NCI-H1436 treated with DMSO at 0.1 percent for 48 hours (cell line): Measurements from ENCODE around the gene CHCHD10.

Experiments used
- DNase-seq: peaks from one replicate; lab custom pipeline; 2025; lab: John Stamatoyannopoulos, UW

Gene CHCHD10

GRCh38 chr22:23767673-23768548, at the start of gene CHCHD10:
Gene CHCHD10 (minus strand): TSS chr22:23767972. CDS start chr22:23767874, 98 bp downstream.
- no peak for DNase-seq

GRCh38 chr22:23817146-23817545, 49.4 kb upstream of the CHCHD10 start:
- no peak for DNase-seq

DNA sequence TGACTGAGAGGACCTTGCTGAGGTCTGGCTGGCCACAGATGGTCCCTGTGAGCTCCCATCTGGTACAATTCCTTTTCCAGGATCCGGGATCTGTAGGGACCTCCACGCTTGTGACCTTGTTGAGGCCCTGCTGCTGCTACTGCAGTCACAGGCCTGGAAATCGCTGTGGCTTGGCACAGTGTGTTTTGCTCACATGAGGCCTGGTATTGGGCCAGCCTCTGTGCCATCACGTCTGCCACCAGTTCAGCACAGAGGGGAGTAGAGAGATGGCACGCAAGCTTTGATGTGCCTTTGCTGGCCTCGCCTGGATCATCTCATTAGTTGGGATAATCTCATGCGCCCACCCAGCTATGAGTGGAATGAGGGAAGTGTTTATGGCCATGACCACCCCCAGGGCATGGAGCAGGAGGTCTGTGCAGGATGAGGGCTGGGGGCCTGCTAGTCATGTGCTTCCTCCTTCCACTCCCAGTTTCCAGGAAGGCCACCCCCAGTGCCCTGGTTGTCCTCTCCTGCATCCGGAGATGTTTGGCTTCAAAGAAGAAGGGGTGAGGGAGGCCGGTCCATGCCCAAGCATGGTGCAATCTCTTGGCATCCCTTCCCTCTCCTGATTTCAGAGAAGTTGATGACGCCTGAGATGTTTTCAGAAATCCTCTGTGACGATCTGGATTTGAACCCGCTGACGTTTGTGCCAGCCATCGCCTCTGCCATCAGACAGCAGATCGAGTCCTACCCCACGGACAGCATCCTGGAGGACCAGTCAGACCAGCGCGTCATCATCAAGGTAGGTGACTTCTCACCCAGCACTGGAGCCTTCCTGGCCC, 48.6 kb upstream of the CHCHD10 start:
- no peak for DNase-seq

GRCh38 chr22:23815541-23816155, 47.9 kb upstream of the CHCHD10 start:
- no peak for DNase-seq

- DNase-seq: no peak
These were observed 44.6 kb upstream of the CHCHD10 start for GRCh38 chr22:23812378-23812777.

DNA sequence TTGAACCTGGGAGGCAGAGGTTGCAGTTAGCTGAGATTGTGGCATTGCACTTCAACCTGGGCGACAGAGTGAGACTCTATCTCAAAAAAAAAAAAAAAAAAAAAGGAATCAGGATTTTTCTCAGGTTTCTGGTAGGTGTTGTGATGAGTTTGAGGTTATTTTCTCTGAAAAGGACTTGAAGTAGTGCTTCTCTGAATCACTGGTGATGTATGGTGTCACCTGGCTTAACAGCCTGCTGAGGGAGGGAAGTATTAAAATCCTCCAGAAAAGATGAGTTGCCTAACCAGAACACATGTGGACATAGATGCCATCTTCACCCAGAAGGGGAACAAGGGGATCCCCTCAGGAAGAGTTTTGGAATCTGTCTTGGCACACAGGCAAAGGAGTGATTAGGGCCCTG, 39.1 kb upstream of the CHCHD10 start:
- DNase-seq: no peak

GRCh38 chr22:23804781-23805291, 37.1 kb upstream of the CHCHD10 start:
- DNase-seq: no peak

DNA sequence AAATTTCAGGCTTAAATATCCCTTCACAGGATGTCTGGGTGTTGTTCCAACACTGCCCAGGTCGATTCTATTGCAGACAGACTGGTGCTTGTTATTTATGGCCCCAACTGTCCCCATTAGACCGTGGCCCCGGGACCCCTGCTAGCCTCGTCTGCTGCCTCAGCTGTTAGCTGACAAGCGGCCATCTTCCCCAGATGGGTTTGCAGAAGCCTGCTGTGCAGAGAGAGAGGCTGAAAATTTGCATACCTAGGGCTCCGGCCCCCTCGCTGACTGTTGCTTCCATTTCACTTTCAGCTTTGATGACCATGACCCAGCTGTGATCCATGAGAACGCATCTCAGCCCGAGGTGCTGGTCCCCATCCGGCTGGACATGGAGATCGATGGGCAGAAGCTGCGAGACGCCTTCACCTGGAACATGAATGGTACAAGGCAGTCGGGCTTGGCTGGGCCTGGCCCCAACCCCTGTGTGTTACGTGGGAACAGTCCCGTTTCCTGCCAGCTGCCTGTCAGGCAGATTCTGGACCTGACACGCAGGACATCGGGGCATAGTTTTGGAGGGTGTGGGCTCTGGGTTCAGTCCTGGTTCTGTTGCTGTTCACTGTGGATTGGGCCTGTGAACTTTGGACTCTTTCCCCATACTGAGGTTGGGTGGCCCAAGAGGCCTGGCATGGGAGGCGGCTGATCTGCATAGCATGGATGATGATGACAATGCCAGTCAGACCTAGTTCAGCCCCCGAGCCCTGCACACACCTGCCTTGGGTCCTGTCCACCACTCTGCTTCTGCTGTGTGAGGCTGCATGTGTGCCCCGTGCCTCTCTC, 35.4 kb upstream of the CHCHD10 start:
- no peak for DNase-seq

DNA sequence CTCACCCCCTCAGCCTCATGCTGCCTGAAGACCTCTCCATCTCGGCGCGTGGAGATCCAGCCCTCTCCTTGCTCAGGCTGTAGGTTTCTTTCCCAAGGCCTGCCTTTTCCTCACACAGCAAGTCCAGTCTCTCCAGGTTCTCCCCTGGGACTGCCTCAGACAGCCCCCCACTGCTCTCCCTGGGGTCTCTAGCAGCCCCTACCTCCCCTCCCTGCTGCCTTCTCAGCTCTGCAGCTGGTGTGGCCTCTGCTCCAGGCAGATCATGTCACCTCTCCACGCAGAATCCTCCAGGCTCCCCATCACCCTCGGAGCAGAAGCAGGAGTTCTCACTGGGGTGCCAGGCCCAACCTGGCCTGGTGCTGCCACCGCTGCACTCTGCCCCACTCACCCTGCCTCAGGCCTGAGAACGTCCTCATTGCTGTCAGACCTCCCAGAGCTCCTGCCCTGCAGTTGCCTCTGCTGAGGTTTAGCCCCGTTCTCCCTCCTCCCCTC, 34.2 kb upstream of the CHCHD10 start:
- DNase-seq: no peak

GRCh38 chr22:23801238-23801821, 33.6 kb upstream of the CHCHD10 start:
- no peak for DNase-seq

- no peak for DNase-seq
These were observed 32.8 kb upstream of the CHCHD10 start for GRCh38 chr22:23800297-23801237.

- DNase-seq: no peak
These were observed 28.7 kb upstream of the CHCHD10 start for GRCh38 chr22:23796461-23796860.

- no peak for DNase-seq
These were observed 25.6 kb upstream of the CHCHD10 start for GRCh38 chr22:23793326-23793725.

DNA sequence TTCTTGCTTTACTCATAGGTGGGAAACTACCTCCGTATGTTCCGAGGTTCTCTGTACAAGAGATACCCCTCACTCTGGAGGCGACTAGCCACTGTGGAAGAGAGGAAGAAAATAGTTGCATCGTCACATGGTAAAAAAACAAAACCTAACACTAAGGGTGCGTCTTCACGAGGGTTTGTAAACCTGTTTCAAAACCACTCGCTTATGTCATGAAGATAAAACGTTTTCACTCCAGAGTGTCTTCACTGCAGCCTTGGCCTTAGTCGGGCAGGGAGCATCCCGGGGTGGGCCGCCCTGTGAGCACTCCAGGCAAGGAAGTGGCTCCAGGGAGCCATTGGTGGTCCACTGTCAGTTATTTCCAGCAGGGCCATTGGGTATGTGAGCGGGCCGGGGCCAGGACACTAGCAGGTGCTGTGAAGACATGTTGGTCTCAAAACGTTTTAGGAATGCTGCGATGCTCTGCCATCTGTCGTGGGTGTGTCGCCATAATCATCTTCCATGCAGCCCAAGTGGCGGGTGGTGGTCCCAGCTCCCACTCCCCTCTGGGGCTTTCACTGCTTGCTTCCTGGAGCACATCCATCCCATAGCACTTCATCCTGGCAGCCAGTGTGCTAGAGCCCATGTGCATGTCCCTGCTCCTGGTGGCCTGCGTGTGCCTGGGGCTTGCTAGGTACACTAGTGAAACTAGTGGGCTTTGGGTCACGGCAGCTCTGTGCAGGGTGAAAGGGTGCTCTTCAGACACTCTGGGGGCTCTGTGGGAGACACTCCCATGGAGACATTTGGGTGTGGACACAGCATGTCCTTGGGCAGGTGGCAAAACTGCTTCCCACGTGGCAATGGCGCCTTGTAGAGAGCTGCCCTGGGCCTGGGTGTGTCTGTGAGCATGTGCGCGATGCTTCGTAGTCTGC, 24.2 kb upstream of the CHCHD10 start:
- no peak for DNase-seq

- no peak for DNase-seq
These were observed 23.3 kb upstream of the CHCHD10 start for GRCh38 chr22:23790819-23791737.

DNA sequence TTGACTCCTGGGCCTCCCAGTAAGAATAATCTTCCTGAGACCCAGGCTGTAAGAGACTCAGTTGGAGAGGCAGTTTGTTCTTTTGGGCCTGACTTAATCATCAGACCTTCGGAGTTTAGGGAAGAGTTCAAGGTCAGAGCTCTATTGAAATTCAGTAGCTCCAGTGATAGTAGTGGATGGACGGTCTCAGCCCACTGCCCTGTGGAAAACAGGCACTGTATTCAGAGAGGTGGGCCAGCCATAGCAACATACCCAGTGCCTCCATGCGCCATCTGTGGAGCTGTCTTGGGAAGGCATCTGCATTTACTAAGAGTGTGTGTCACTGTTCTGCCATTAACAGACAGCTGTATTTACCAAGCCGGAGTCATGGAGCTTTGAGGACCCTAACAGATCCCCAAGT, 21.9 kb upstream of the CHCHD10 start:
- no peak for DNase-seq

DNA sequence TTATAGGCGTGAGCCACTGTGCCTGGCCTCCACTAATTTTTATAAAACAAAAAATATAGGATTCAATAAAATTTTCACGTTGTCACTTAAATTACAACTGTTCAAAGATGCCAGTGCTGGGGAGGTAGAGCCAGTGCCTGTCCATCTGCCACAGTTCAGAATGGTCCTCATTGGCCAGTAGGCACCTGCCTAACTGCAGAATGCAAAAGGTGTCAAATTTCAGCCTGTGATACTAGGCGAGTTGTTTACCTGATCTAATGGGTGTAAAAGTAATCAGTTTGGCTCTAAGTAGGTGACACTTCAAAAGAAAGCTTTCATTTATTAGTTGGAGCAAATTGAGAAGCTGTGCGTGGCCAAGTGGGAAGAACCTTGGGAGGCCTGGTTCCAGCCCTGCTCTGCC, 21.3 kb upstream of the CHCHD10 start:
- DNase-seq: peak; percentile 23

DNA sequence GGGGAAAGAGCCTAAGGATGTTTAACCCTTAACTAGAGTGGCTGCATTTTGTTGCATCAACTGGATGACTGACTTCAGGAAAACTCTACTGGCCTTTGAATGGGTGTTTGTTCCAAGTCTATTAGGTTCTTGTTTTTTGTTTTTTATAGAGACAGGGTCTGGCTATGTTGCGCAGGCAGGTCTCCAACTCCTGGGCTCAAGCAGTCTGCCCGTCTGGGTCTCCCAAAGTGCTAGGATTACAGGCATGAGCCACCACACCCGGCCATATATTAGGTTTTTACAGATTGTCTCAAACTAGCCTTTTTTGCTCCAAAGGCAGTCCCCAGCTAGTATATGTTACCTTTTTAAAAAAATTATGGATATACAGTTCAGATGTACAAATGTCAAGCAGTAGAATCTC, 20.1 kb upstream of the CHCHD10 start:
- DNase-seq: no peak
